ENCODE measurements around the gene USP50. TPM values are rescaled to one million over a fixed set of nuclear protein-coding genes. Genes with fewer than 3 reads are reported as not detected.
"Not testable (repeated sequence)": the region's sequence is repeated elsewhere in the genome, so short reads cannot be mapped to it uniquely, and the experiment has no call there.

Gene USP50
- polyA plus RNA-seq, 3 donors = 1.2 to 1.5 (median 1.4) TPM

- no peak for DNase-seq (ENCODE audit: extremely low read depth in 1 of 11, low read depth in 9 of 11, low spot score in 4 of 11)
These were observed 26.6 kb downstream of the USP50 start for GRCh38 chr15:50519740-50520425.

GRCh38 chr15:50513001-50513400, 33.5 kb downstream of the USP50 start:
- no peak for DNase-seq (ENCODE audit: extremely low read depth in 1 of 11, low read depth in 9 of 11, low spot score in 4 of 11)

GRCh38 chr15:50506121-50506520, 40.3 kb downstream of the USP50 start:
- peak in 6 of 11 donors; percentile 3 to 18 (median 7) for DNase-seq (ENCODE audit: extremely low read depth in 1 of 11, low read depth in 9 of 11, low spot score in 4 of 11)

- not testable (repeated sequence) for DNase-seq (ENCODE audit: extremely low read depth in 1 of 11, low read depth in 9 of 11, low spot score in 4 of 11)
These were observed 40.8 kb downstream of the USP50 start for GRCh38 chr15:50505656-50506055.

GRCh38 chr15:50503144-50503543, 43.3 kb downstream of the USP50 start:
- DNase-seq (ENCODE audit: extremely low read depth in 1 of 11, low read depth in 9 of 11, low spot score in 4 of 11) = no peak

GRCh38 chr15:50501815-50502214, 44.7 kb downstream of the USP50 start:
- no peak for DNase-seq (ENCODE audit: extremely low read depth in 1 of 11, low read depth in 9 of 11, low spot score in 4 of 11)

- DNase-seq (ENCODE audit: extremely low read depth in 1 of 11, low read depth in 9 of 11, low spot score in 4 of 11) = no peak
These were observed 46.1 kb downstream of the USP50 start for GRCh38 chr15:50500352-50500751.

GRCh38 chr15:50496692-50497091, 49.8 kb downstream of the USP50 start:
- no peak for DNase-seq (ENCODE audit: extremely low read depth in 1 of 11, low read depth in 9 of 11, low spot score in 4 of 11)

GRCh38 chr15:50494547-50494946, 51.9 kb downstream of the USP50 start:
- not testable (repeated sequence) for DNase-seq (ENCODE audit: extremely low read depth in 1 of 11, low read depth in 9 of 11, low spot score in 4 of 11)

- no peak for DNase-seq (ENCODE audit: extremely low read depth in 1 of 11, low read depth in 9 of 11, low spot score in 4 of 11)
These were observed 52.8 kb downstream of the USP50 start for GRCh38 chr15:50493625-50494024.

- DNase-seq (ENCODE audit: extremely low read depth in 1 of 11, low read depth in 9 of 11, low spot score in 4 of 11) = no peak
These were observed 59.2 kb downstream of the USP50 start for GRCh38 chr15:50487287-50487686.

GRCh38 chr15:50485389-50485788, 61.1 kb downstream of the USP50 start:
- DNase-seq (ENCODE audit: extremely low read depth in 1 of 11, low read depth in 9 of 11, low spot score in 4 of 11) = no peak

- DNase-seq (ENCODE audit: extremely low read depth in 1 of 11, low read depth in 9 of 11, low spot score in 4 of 11) = no peak
These were observed 61.7 kb downstream of the USP50 start for GRCh38 chr15:50484781-50485180.

- no peak for DNase-seq (ENCODE audit: extremely low read depth in 1 of 11, low read depth in 9 of 11, low spot score in 4 of 11)
These were observed 70.3 kb downstream of the USP50 start for GRCh38 chr15:50476143-50476542.

- no peak for DNase-seq (ENCODE audit: extremely low read depth in 1 of 11, low read depth in 9 of 11, low spot score in 4 of 11)
These were observed 75.4 kb downstream of the USP50 start for GRCh38 chr15:50471072-50471471.

- peak in 1 of 11 donors; percentile 1 for DNase-seq (ENCODE audit: extremely low read depth in 1 of 11, low read depth in 9 of 11, low spot score in 4 of 11)
These were observed 82.8 kb downstream of the USP50 start for GRCh38 chr15:50463423-50464358.

GRCh38 chr15:50458348-50459112, 87.9 kb downstream of the USP50 start:
- DNase-seq (ENCODE audit: extremely low read depth in 1 of 11, low read depth in 9 of 11, low spot score in 4 of 11) = no peak

- DNase-seq (ENCODE audit: extremely low read depth in 1 of 11, low read depth in 9 of 11, low spot score in 4 of 11) = no peak
These were observed 93.5 kb downstream of the USP50 start for GRCh38 chr15:50452927-50453326.

All from renal cortex interstitium (tissue), 11 donors.